HUES48 (cell line): ENCODE measurements around the gene ICE1.

Experiments
- H3K27ac ChIP-seq: one replicate; pipeline ENCODE4 v1.7.0; 2013; ENCODE audit warnings: low read depth, low read length, inconsistent platforms
- H3K27me3 ChIP-seq: 2 replicates; pipeline ENCODE4 v1.6.1; 2013; ENCODE audit warnings: mild to moderate bottlenecking, low read length; ENCODE audit not compliant: control insufficient read depth, insufficient read depth
- H3K36me3 ChIP-seq: 2 replicates; pipeline ENCODE4 v1.6.1; 2013; ENCODE audit warnings: low read length; ENCODE audit not compliant: control insufficient read depth, insufficient read depth
- H3K4me1 ChIP-seq: 2 replicates; pipeline ENCODE4 v1.6.1; 2013; ENCODE audit warnings: mild to moderate bottlenecking, low read length; ENCODE audit not compliant: control insufficient read depth, insufficient read depth
- H3K4me3 ChIP-seq: 2 replicates; pipeline ENCODE4 v1.5.1; 2013; ENCODE audit warnings: mild to moderate bottlenecking, low read depth, low read length
- H3K9ac ChIP-seq: 2 replicates; pipeline ENCODE4 v1.6.1; 2013; ENCODE audit warnings: mild to moderate bottlenecking, low read depth, low read length, moderate library complexity
- H3K9me3 ChIP-seq: 2 replicates; pipeline ENCODE4 v1.6.1; 2013; ENCODE audit warnings: low read length; ENCODE audit not compliant: control insufficient read depth, insufficient read depth

ICE1 gene

GRCh38 chr5:5421961-5422818 lies at the start of gene ICE1:
Gene ICE1, plus strand, starts transcription at chr5:5422677. Its CDS starts 239 bp downstream, at chr5:5422916.
- Histone ChIP-seq H3K9me3 (no peaks in the 10 kb centered on the region), H3K4me1 (peaks cover 33% of the 10 kb centered on the region), H3K9ac (peak within 1 kb of the TSS; percentile 71), H3K27ac (peak within 1 kb of the TSS; percentile 99), H3K27me3 (no peaks in the 10 kb centered on the region), H3K36me3 (no peaks in the 10 kb centered on the region), H3K4me3 (peak within 1 kb of the TSS; percentile 64)

- Histone ChIP-seq H3K4me3 (no peak overlapping the region), H3K36me3 (no peaks in the 10 kb centered on the region), H3K9ac (no peak overlapping the region), H3K4me1 (peaks cover 20% of the 10 kb centered on the region), H3K27me3 (no peaks in the 10 kb centered on the region), H3K27ac (no peak overlapping the region), H3K9me3 (0 out of 2 replicates have a peak, but pooled peaks cover 8% of the 10 kb centered on the region)
Observed at GRCh38 chr5:5372930-5373329, 49.5 kb upstream of the ICE1 start.

- Histone ChIP-seq H3K36me3 (no peaks in the 10 kb centered on the region), H3K9me3 (peaks cover 14% of the 10 kb centered on the region), H3K27me3 (no peaks in the 10 kb centered on the region), H3K27ac (no peak overlapping the region), H3K4me1 (peaks cover 20% of the 10 kb centered on the region), H3K4me3 (no peak overlapping the region), H3K9ac (no peak overlapping the region)
Observed at GRCh38 chr5:5373351-5373989, 49.0 kb upstream of the ICE1 start.

GRCh38 chr5:5374009-5374715 lies 48.3 kb upstream of the ICE1 start:
- no peaks in the 10 kb centered on the region for H3K36me3 ChIP-seq
- peaks cover 15% of the 10 kb centered on the region for H3K9me3 ChIP-seq
- no peaks in the 10 kb centered on the region for H3K27me3 ChIP-seq
- no peak overlapping the region for H3K4me3 ChIP-seq
- no peak overlapping the region for H3K27ac ChIP-seq
- H3K9ac ChIP-seq, result no peak overlapping the region
- H3K4me1 ChIP-seq, result peaks cover 20% of the 10 kb centered on the region

GRCh38 chr5:5377780-5378179 lies 44.7 kb upstream of the ICE1 start:
- H3K36me3 ChIP-seq, result no peaks in the 10 kb centered on the region
- peaks cover 15% of the 10 kb centered on the region for H3K9me3 ChIP-seq
- no peak overlapping the region for H3K27ac ChIP-seq
- H3K4me1 ChIP-seq, result 0 out of 2 replicates have a peak, but pooled peaks cover 10% of the 10 kb centered on the region
- H3K27me3 ChIP-seq, result no peaks in the 10 kb centered on the region
- H3K9ac ChIP-seq, result no peak overlapping the region
- no peak overlapping the region for H3K4me3 ChIP-seq

GRCh38 chr5:5378531-5378930 lies 43.9 kb upstream of the ICE1 start:
- Histone ChIP-seq H3K4me3 (no peak overlapping the region), H3K9ac (no peak overlapping the region), H3K36me3 (no peaks in the 10 kb centered on the region), H3K27me3 (no peaks in the 10 kb centered on the region), H3K9me3 (peaks cover 15% of the 10 kb centered on the region), H3K4me1 (0 out of 2 replicates have a peak, but pooled peaks cover 10% of the 10 kb centered on the region), H3K27ac (no peak overlapping the region)

- peaks cover 15% of the 10 kb centered on the region for H3K9me3 ChIP-seq
- no peak overlapping the region for H3K27ac ChIP-seq
- no peak overlapping the region for H3K4me3 ChIP-seq
- H3K4me1 ChIP-seq, result 0 out of 2 replicates have a peak, but pooled peaks cover 10% of the 10 kb centered on the region
- no peaks in the 10 kb centered on the region for H3K36me3 ChIP-seq
- no peaks in the 10 kb centered on the region for H3K27me3 ChIP-seq
- no peak overlapping the region for H3K9ac ChIP-seq
Observed at GRCh38 chr5:5380298-5380697, 42.2 kb upstream of the ICE1 start.

- Histone ChIP-seq H3K9ac (no peak overlapping the region), H3K27ac (no peak overlapping the region), H3K27me3 (no peaks in the 10 kb centered on the region), H3K9me3 (peaks cover 15% of the 10 kb centered on the region), H3K4me1 (0 out of 2 replicates have a peak, but pooled peaks cover 10% of the 10 kb centered on the region), H3K4me3 (no peak overlapping the region), H3K36me3 (no peaks in the 10 kb centered on the region)
Observed at GRCh38 chr5:5381310-5381913, 41.1 kb upstream of the ICE1 start.

GRCh38 chr5:5383461-5383860 lies 39.0 kb upstream of the ICE1 start:
- Histone ChIP-seq H3K9ac (no peak overlapping the region), H3K36me3 (no peaks in the 10 kb centered on the region), H3K4me1 (0 out of 2 replicates have a peak, but pooled peaks cover 10% of the 10 kb centered on the region), H3K27ac (no peak overlapping the region), H3K9me3 (0 out of 2 replicates have a peak, but pooled peaks cover 2% of the 10 kb centered on the region), H3K4me3 (no peak overlapping the region), H3K27me3 (no peaks in the 10 kb centered on the region)

- no peaks in the 10 kb centered on the region for H3K27me3 ChIP-seq
- no peaks in the 10 kb centered on the region for H3K9me3 ChIP-seq
- no peak overlapping the region for H3K9ac ChIP-seq
Observed at GRCh38 chr5:5384660-5385330, 37.7 kb upstream of the ICE1 start.

More at GRCh38 chr5:5384660-5385330, 37.7 kb upstream of the ICE1 start:
- H3K4me1 ChIP-seq, result 0 out of 2 replicates have a peak, but pooled peaks cover 6% of the 10 kb centered on the region
- no peak overlapping the region for H3K27ac ChIP-seq
- H3K36me3 ChIP-seq, result no peaks in the 10 kb centered on the region
- H3K4me3 ChIP-seq, result no peak overlapping the region
